SJSA1 (cell line): Measurements from ENCODE around the gene MUSK. TPM values are rescaled to one million over a fixed set of nuclear protein-coding genes. Genes with fewer than 3 reads are reported as not detected.
A peak's percentile ranks its signal among the peaks of the same experiment; 100 is the strongest.

ENCODE experiments used
- DNase-seq, 2 experiments: peaks; one replicate each; pipeline ENCODE4 v3.0.0-alpha.2; 2015 to 2020; ENCODE audit warnings: low spot score in 2 of 2, low read depth in 1 of 2
- H3K27ac ChIP-seq: fragments of 250-450 bp; sonication (Bioruptor Pico); 2 replicates; pipeline ENCODE4 v1.5.1; 2020; ENCODE audit warnings: mild to moderate bottlenecking, moderate library complexity
- H3K27me3 ChIP-seq: fragments of 250-450 bp; sonication (Bioruptor Pico); replicated peaks from 2 replicates; pipeline ENCODE4 v1.5.1; 2020; ENCODE audit warnings: mild to moderate bottlenecking, moderate library complexity
- H3K36me3 ChIP-seq: fragments of 250-450 bp; sonication (Bioruptor Pico); 2 replicates; pipeline ENCODE4 v1.5.1; 2020; ENCODE audit warnings: mild to moderate bottlenecking
- H3K4me1 ChIP-seq: fragments of 250-450 bp; sonication (Bioruptor Pico); replicated peaks from 2 replicates; pipeline ENCODE4 v1.6.1; 2021; ENCODE audit warnings: mild to moderate bottlenecking
- H3K4me3 ChIP-seq: fragments of 250-450 bp; sonication (Bioruptor Pico); 2 replicates; pipeline ENCODE4 v1.5.1; 2020; ENCODE audit warnings: mild to moderate bottlenecking
- H3K9me3 ChIP-seq: fragments of 250-450 bp; sonication (Bioruptor Pico); replicated peaks from 2 replicates; pipeline ENCODE4 v1.5.1; 2020; ENCODE audit warnings: mild to moderate bottlenecking
- total RNA-seq: library from RNA; depleted of rRNA; stranded (reverse); fragments of >200 nt; shearing (Covaris generic); gene quantifications from 2 replicates; pipeline ENCODE4 v1.2.3, GENCODE V29; 2014; rRNA removed

MUSK gene
- 0.08 and 0.16 TPM in 2 replicates for total RNA-seq

GRCh38 chr9:110668570-110669167 is at the start of gene MUSK:
MUSK (plus strand) TSS chr9:110668791; CDS start chr9:110668905, 114 bp downstream.
- H3K27me3 ChIP-seq = no peaks in the 10 kb centered on the region
- H3K27ac ChIP-seq = no peak within 1 kb of the TSS
- peaks cover 6% of the 10 kb centered on the region for H3K4me1 ChIP-seq
- DNase-seq = no peak
- H3K4me3 ChIP-seq = no peak within 1 kb of the TSS
- no peaks in the 10 kb centered on the region for H3K36me3 ChIP-seq
- H3K9me3 ChIP-seq = no peaks in the 10 kb centered on the region

DNA sequence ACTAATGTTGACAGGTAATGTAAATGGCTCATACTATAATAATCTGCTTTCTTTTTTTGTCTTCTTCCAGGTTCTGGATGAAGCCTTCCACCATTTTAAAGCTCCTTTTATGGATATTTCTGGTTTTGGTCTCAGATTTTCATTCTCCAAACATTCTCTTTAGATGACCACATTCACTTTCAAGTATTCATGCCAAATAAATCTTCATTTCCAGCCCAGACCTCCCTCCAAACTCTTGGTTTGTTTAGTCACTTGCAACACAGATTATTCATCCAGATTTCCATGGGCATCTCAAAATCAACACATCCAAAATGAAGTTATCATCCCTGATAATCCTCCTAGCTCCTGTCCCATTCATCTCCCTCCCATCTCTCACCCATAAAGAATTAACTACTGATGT is 48.8 kb upstream of the MUSK start:
- Histone ChIP-seq H3K36me3 (no peaks in the 10 kb centered on the region), H3K27ac (no peak overlapping the region), H3K9me3 (no peaks in the 10 kb centered on the region), H3K4me3 (no peak overlapping the region), H3K4me1 (no peaks in the 10 kb centered on the region), H3K27me3 (no peaks in the 10 kb centered on the region)
- DNase-seq = no peak

- Histone ChIP-seq H3K36me3 (no peaks in the 10 kb centered on the region), H3K4me1 (peaks cover 5% of the 10 kb centered on the region; the same call in 1 of the 2 replicates), H3K27ac (no peak overlapping the region), H3K4me3 (no peak overlapping the region), H3K9me3 (no peaks in the 10 kb centered on the region), H3K27me3 (no peaks in the 10 kb centered on the region)
- no peak for DNase-seq
These were observed 47.9 kb upstream of the MUSK start for GRCh38 chr9:110620726-110621125.

- Histone ChIP-seq H3K36me3 (no peaks in the 10 kb centered on the region), H3K9me3 (no peaks in the 10 kb centered on the region), H3K4me1 (peaks cover 19% of the 10 kb centered on the region), H3K27ac (no peak overlapping the region), H3K27me3 (no peaks in the 10 kb centered on the region), H3K4me3 (no peak overlapping the region)
- DNase-seq = no peak
These were observed 46.2 kb upstream of the MUSK start for GRCh38 chr9:110622368-110622767.

DNA sequence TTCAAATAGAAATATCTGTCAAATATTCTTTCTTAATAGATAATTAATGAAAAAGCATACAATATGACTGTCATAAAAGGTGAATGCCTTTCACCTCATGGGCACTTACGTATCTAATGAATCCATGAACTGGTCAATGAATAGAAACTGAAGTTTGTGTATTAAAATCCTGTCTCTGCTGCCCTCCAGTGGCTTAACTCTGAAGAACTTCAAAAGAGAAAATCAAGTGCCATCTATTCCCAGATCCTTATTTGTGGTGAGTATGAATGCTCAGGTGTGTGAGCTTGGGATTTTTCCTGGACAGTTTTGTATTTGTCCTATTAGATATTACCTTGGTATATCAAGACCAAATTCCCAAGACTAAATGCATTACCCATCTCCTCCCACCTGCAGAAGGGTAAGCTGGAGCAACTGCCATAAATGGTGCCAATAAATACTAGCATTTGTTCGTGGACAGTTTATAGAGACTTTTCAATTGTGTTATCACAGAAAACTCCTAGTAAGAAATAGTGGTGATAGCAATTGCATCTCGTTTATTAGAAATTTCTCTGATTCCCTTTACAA is 45.0 kb upstream of the MUSK start:
- no peaks in the 10 kb centered on the region for H3K27me3 ChIP-seq
- H3K9me3 ChIP-seq = no peaks in the 10 kb centered on the region
- DNase-seq = peak in 1 of 2 experiments; percentile 42
- no peaks in the 10 kb centered on the region for H3K36me3 ChIP-seq
- H3K4me1 ChIP-seq = peaks cover 20% of the 10 kb centered on the region
- H3K27ac ChIP-seq = no peak overlapping the region
- no peak overlapping the region for H3K4me3 ChIP-seq

GRCh38 chr9:110626101-110626829 is 42.3 kb upstream of the MUSK start:
- H3K4me3 ChIP-seq = no peak overlapping the region
- H3K27ac ChIP-seq = peak overlapping the region; percentile 75
- H3K36me3 ChIP-seq = no peaks in the 10 kb centered on the region
- H3K4me1 ChIP-seq = peaks cover 20% of the 10 kb centered on the region
- DNase-seq = peak; percentile 83 to 85
- no peaks in the 10 kb centered on the region for H3K27me3 ChIP-seq
- no peaks in the 10 kb centered on the region for H3K9me3 ChIP-seq

GRCh38 chr9:110635589-110635988 is 33.0 kb upstream of the MUSK start:
- no peaks in the 10 kb centered on the region for H3K27me3 ChIP-seq
- H3K27ac ChIP-seq = no peak overlapping the region
- no peak for DNase-seq
- H3K4me1 ChIP-seq = no peaks in the 10 kb centered on the region
- no peak overlapping the region for H3K4me3 ChIP-seq
- H3K36me3 ChIP-seq = no peaks in the 10 kb centered on the region
- H3K9me3 ChIP-seq = 0 out of 2 replicates have a peak, but pooled peaks cover 3% of the 10 kb centered on the region

DNA sequence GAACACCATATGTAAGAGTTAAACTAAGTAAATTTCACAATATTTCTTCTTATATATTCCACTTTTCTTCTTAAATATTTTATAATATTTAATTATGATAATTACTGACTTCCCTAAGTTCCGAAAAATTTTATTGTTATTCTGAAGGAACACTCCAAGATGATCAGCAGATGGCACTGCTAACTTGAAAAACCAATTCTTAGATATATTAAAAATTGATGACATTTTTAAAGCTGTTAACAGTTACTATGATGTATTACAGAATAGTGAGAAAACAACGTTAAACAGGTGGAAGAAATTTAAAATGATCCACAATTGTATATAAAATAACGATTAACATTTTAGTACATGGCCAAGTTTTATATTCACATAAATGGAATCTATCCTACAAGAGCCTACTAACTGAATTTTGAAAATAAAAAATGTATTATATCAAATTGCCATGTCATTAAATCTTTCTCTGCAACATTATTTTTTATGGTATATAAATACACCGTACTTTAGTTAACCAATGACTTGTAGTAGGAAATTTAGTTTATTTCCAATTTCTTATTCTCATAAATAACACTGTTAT is 30.1 kb upstream of the MUSK start:
- Histone ChIP-seq H3K4me3 (no peak overlapping the region), H3K9me3 (0 out of 2 replicates have a peak, but pooled peaks cover 3% of the 10 kb centered on the region), H3K36me3 (no peaks in the 10 kb centered on the region), H3K27ac (no peak overlapping the region), H3K4me1 (no peaks in the 10 kb centered on the region), H3K27me3 (no peaks in the 10 kb centered on the region)
- no peak for DNase-seq

- H3K36me3 ChIP-seq = no peaks in the 10 kb centered on the region
- no peak for DNase-seq
- no peak overlapping the region for H3K27ac ChIP-seq
- no peaks in the 10 kb centered on the region for H3K4me1 ChIP-seq
- H3K4me3 ChIP-seq = no peak overlapping the region
- no peaks in the 10 kb centered on the region for H3K9me3 ChIP-seq
- H3K27me3 ChIP-seq = no peaks in the 10 kb centered on the region
These were observed 27.9 kb upstream of the MUSK start for GRCh38 chr9:110640736-110641135.

DNA sequence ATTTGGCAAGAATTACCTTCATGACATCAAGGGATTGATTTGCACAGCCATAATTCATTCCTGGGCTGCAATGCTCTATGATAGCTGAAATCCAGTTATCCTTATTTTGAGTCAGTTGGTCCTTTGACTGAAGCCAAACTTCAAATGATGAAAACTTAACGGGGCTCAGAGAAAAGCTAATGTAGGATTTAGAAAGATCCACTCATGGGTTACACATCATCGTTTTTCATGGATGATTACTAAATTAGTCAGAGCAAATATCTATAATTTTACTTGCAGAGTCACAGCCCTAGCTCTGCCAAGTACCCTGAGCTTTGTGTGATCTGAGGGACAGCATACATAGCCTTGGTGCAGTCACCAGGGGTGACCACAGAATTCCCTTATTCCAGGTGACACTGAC is 27.3 kb upstream of the MUSK start:
- no peak for DNase-seq
- Histone ChIP-seq H3K36me3 (no peaks in the 10 kb centered on the region), H3K9me3 (no peaks in the 10 kb centered on the region), H3K27ac (no peak overlapping the region), H3K4me3 (no peak overlapping the region), H3K4me1 (no peaks in the 10 kb centered on the region), H3K27me3 (no peaks in the 10 kb centered on the region)

- no peaks in the 10 kb centered on the region for H3K27me3 ChIP-seq
- H3K36me3 ChIP-seq = no peaks in the 10 kb centered on the region
- DNase-seq = no peak
- no peak overlapping the region for H3K4me3 ChIP-seq
- no peak overlapping the region for H3K27ac ChIP-seq
- H3K4me1 ChIP-seq = peaks cover 30% of the 10 kb centered on the region
- no peaks in the 10 kb centered on the region for H3K9me3 ChIP-seq
These were observed 19.9 kb upstream of the MUSK start for GRCh38 chr9:110648696-110649095.

DNA sequence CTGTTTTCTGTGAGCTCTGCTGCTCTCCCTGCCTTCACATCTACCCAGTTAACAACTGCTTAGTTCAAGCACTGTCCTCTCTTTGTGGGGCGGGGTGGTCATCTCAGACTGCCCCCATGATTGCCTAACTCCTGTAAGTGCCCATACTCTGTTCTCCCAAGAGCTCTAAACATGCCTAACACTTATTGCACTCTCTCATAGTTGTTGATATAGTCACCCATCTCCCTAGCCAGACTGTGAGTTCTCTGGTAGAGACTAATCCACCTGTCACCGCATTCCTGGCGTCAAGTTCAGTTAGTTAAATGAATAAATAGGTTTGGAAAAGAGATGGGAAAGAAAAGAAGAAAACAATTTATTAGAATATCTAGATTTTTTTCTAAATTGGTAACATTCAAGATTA is 18.3 kb upstream of the MUSK start:
- Histone ChIP-seq H3K36me3 (no peaks in the 10 kb centered on the region), H3K4me3 (no peak overlapping the region), H3K27ac (peak overlapping the region; percentile 67), H3K4me1 (peaks cover 30% of the 10 kb centered on the region), H3K27me3 (no peaks in the 10 kb centered on the region), H3K9me3 (no peaks in the 10 kb centered on the region)
- peak; percentile 33 to 38 for DNase-seq

DNA sequence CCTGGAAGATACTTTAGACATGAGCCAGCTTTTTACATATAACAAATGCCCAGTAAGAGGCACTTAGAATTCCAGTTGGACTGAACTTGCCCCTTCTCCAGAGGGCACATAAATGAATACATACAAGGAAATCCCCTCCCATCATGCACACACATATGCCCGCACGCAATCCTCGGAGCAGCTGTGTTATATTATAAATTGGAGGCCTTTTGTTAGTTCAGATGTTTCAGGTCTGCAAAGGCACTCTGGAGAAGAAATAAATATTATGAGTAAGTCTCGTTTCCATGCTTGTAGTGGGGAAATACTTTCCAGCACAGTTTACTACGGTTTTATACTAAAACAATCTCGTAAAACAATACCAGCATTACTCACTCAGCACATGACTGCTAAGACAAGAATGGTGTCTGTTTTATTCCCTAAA is 17.6 kb upstream of the MUSK start:
- no peaks in the 10 kb centered on the region for H3K27me3 ChIP-seq
- peak overlapping the region; percentile 67 for H3K27ac ChIP-seq
- peaks cover 30% of the 10 kb centered on the region for H3K4me1 ChIP-seq

More for the DNA sequence above, 17.6 kb upstream of the MUSK start:
- no peaks in the 10 kb centered on the region for H3K36me3 ChIP-seq
- H3K9me3 ChIP-seq = no peaks in the 10 kb centered on the region
- H3K4me3 ChIP-seq = no peak overlapping the region
- peak; percentile 85 to 97 for DNase-seq
